ENCODE results near the gene AXIN1.
A peak's percentile ranks its signal among the peaks of the same experiment; 100 is the strongest.
"Not testable (repeated sequence)": the region's sequence is repeated elsewhere in the genome, so short reads cannot be mapped to it uniquely, and the experiment has no call there.

The AXIN1 gene

GRCh38 chr16:372302-372983 is 19.9 kb upstream of the AXIN1 start:
- FAIRE-seq (no peak), DNase-seq (ENCODE audit: extremely low spot score, insufficient read length, low read depth) (no peak)

- no peak for FAIRE-seq
- no peak for DNase-seq (ENCODE audit: extremely low spot score, insufficient read length, low read depth)
Measured at GRCh38 chr16:371515-372301, 19.2 kb upstream of the AXIN1 start.

GRCh38 chr16:370979-371514 is 18.5 kb upstream of the AXIN1 start:
- FAIRE-seq (no peak), DNase-seq (ENCODE audit: extremely low spot score, insufficient read length, low read depth) (no peak)

GRCh38 chr16:370443-370842 is 17.9 kb upstream of the AXIN1 start, which contains the start of gene MRPL28:
MRPL28 (minus strand) TSS chr16:370538; CDS start chr16:370218, 320 bp downstream.
- FAIRE-seq: peak; percentile 96
- DNase-seq (ENCODE audit: extremely low spot score, insufficient read length, low read depth): peak; percentile 98

- FAIRE-seq: no peak
- no peak for DNase-seq (ENCODE audit: extremely low spot score, insufficient read length, low read depth)
Measured at GRCh38 chr16:369866-370436, 17.4 kb upstream of the AXIN1 start.

- FAIRE-seq (no peak), DNase-seq (ENCODE audit: extremely low spot score, insufficient read length, low read depth) (no peak)
Measured at GRCh38 chr16:369275-369865, 16.8 kb upstream of the AXIN1 start.

- no peak for FAIRE-seq
- DNase-seq (ENCODE audit: extremely low spot score, insufficient read length, low read depth): no peak
Measured at GRCh38 chr16:368388-369158, 16.1 kb upstream of the AXIN1 start.

- DNase-seq (ENCODE audit: extremely low spot score, insufficient read length, low read depth) (no peak), FAIRE-seq (no peak)
Measured at GRCh38 chr16:367333-367903, 14.9 kb upstream of the AXIN1 start.

GRCh38 chr16:366476-366875 is 14.0 kb upstream of the AXIN1 start:
- FAIRE-seq: no peak
- no peak for DNase-seq (ENCODE audit: extremely low spot score, insufficient read length, low read depth)

GRCh38 chr16:364595-365491 is 12.3 kb upstream of the AXIN1 start:
- no peak for FAIRE-seq

GRCh38 chr16:363766-364490 is 11.4 kb upstream of the AXIN1 start:
- no peak for DNase-seq (ENCODE audit: extremely low spot score, insufficient read length, low read depth)
- no peak for FAIRE-seq

More at GRCh38 chr16:364595-365491, 12.3 kb upstream of the AXIN1 start:
- DNase-seq (ENCODE audit: extremely low spot score, insufficient read length, low read depth): no peak

- DNase-seq (ENCODE audit: extremely low spot score, insufficient read length, low read depth) (no peak), FAIRE-seq (no peak)
Measured at GRCh38 chr16:363110-363765, 10.7 kb upstream of the AXIN1 start.

GRCh38 chr16:362702-362999 is 10.1 kb upstream of the AXIN1 start:
- not testable (repeated sequence) for FAIRE-seq; DNase-seq (ENCODE audit: extremely low spot score, insufficient read length, low read depth)

- DNase-seq (ENCODE audit: extremely low spot score, insufficient read length, low read depth) (peak; percentile 82), FAIRE-seq (peak; percentile 77)
Measured at GRCh38 chr16:361872-362701, 9.6 kb upstream of the AXIN1 start.

- no peak for DNase-seq (ENCODE audit: extremely low spot score, insufficient read length, low read depth)
- FAIRE-seq: no peak
Measured at GRCh38 chr16:361341-361871, 8.9 kb upstream of the AXIN1 start.

GRCh38 chr16:360698-361336 is 8.3 kb upstream of the AXIN1 start:
- no peak for FAIRE-seq

More at GRCh38 chr16:360698-361336, 8.3 kb upstream of the AXIN1 start:
- DNase-seq (ENCODE audit: extremely low spot score, insufficient read length, low read depth): no peak

Data from GM18507 (cell line).